ENCODE results near the gene GALNT17. TPM values are rescaled to one million over a fixed set of nuclear protein-coding genes. Genes with fewer than 3 reads are reported as not detected.

Gene GALNT17
- total RNA-seq, 1 donor, result 0.36 TPM

DNA sequence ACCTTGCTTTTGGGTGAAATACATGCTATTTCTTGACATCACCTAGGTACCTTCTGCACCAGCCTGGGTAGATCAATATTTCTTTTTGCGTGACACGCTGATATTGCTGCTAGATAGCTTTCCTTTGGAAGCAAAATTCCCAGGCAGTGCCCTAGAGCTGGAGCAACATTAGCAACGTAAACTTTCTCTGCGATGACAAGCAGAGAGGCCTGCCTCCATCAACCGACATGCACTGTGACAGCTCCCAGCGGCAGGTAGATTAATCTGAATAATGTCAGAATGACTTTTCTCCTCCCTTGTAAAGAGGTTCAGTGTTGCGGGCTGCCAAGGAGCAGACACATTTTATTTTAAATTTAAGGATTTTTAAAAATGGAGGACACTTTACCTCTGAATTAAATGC is 307.4 kb downstream of the GALNT17 start:
- H3K4me3 ChIP-seq (ENCODE audit: insufficient read depth, low read length), result no peak overlapping the region
- peak; percentile 14 for DNase-seq (ENCODE audit: insufficient read length, low spot score, missing footprints)
- H3K9me3 ChIP-seq (ENCODE audit: low read depth, low read length), result no peaks in the 10 kb centered on the region
- H3K27ac ChIP-seq (ENCODE audit: low read depth, low read length), result no peak overlapping the region
- no peaks in the 10 kb centered on the region for H3K27me3 ChIP-seq (ENCODE audit: insufficient read depth, low read length)
- H3K4me1 ChIP-seq (ENCODE audit: insufficient read depth, low read length), result no peaks in the 10 kb centered on the region
- H3K36me3 ChIP-seq (ENCODE audit: insufficient read depth, low read length), result no peaks in the 10 kb centered on the region
- H3K79me2 ChIP-seq (ENCODE audit: insufficient read depth, low read length), result no peaks in the 10 kb centered on the region
- H3K4me2 ChIP-seq (ENCODE audit: insufficient read depth, low read length), result no peak overlapping the region
- TF ChIP-seq, protein P1, sequence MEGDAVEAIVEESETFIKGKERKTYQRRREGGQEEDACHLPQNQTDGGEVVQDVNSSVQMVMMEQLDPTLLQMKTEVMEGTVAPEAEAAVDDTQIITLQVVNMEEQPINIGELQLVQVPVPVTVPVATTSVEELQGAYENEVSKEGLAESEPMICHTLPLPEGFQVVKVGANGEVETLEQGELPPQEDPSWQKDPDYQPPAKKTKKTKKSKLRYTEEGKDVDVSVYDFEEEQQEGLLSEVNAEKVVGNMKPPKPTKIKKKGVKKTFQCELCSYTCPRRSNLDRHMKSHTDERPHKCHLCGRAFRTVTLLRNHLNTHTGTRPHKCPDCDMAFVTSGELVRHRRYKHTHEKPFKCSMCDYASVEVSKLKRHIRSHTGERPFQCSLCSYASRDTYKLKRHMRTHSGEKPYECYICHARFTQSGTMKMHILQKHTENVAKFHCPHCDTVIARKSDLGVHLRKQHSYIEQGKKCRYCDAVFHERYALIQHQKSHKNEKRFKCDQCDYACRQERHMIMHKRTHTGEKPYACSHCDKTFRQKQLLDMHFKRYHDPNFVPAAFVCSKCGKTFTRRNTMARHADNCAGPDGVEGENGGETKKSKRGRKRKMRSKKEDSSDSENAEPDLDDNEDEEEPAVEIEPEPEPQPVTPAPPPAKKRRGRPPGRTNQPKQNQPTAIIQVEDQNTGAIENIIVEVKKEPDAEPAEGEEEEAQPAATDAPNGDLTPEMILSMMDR (IDR thresholded peaks at IDR 0.05; ENCODE audit: extremely low read depth, low read depth, low read length), result no peak
- no peaks in the 10 kb centered on the region for H4K20me1 ChIP-seq (ENCODE audit: insufficient read depth, low read length)
- no peak overlapping the region for H2AFZ ChIP-seq (ENCODE audit: low read length)

- Histone ChIP-seq H3K4me3 (ENCODE audit: insufficient read depth, low read length) (no peak overlapping the region), H3K4me1 (ENCODE audit: insufficient read depth, low read length) (no peaks in the 10 kb centered on the region), H3K9me3 (ENCODE audit: low read depth, low read length) (no peaks in the 10 kb centered on the region), H3K79me2 (ENCODE audit: insufficient read depth, low read length) (no peaks in the 10 kb centered on the region), H3K27ac (ENCODE audit: low read depth, low read length) (no peak overlapping the region), H4K20me1 (ENCODE audit: insufficient read depth, low read length) (no peaks in the 10 kb centered on the region), H2AFZ (ENCODE audit: low read length) (no peak overlapping the region), H3K36me3 (ENCODE audit: insufficient read depth, low read length) (no peaks in the 10 kb centered on the region), H3K27me3 (ENCODE audit: insufficient read depth, low read length) (no peaks in the 10 kb centered on the region), H3K4me2 (ENCODE audit: insufficient read depth, low read length) (no peak overlapping the region)
- no peak for DNase-seq (ENCODE audit: insufficient read length, low spot score, missing footprints)
- TF ChIP-seq, protein P1 (IDR thresholded peaks at IDR 0.05; ENCODE audit: extremely low read depth, low read depth, low read length), result no peak
These were observed 310.7 kb downstream of the GALNT17 start for GRCh38 chr7:71442492-71443190.

GRCh38 chr7:71443191-71443530 is 311.2 kb downstream of the GALNT17 start:
- TF ChIP-seq, protein P1 (IDR thresholded peaks at IDR 0.05; ENCODE audit: extremely low read depth, low read depth, low read length), result no peak
- no peaks in the 10 kb centered on the region for H3K27me3 ChIP-seq (ENCODE audit: insufficient read depth, low read length)
- H3K79me2 ChIP-seq (ENCODE audit: insufficient read depth, low read length), result no peaks in the 10 kb centered on the region
- no peak overlapping the region for H3K27ac ChIP-seq (ENCODE audit: low read depth, low read length)
- H2AFZ ChIP-seq (ENCODE audit: low read length), result no peak overlapping the region
- H3K4me3 ChIP-seq (ENCODE audit: insufficient read depth, low read length), result no peak overlapping the region
- H4K20me1 ChIP-seq (ENCODE audit: insufficient read depth, low read length), result no peaks in the 10 kb centered on the region
- no peaks in the 10 kb centered on the region for H3K36me3 ChIP-seq (ENCODE audit: insufficient read depth, low read length)
- no peaks in the 10 kb centered on the region for H3K9me3 ChIP-seq (ENCODE audit: low read depth, low read length)
- no peak for DNase-seq (ENCODE audit: insufficient read length, low spot score, missing footprints)
- H3K4me1 ChIP-seq (ENCODE audit: insufficient read depth, low read length), result no peaks in the 10 kb centered on the region
- H3K4me2 ChIP-seq (ENCODE audit: insufficient read depth, low read length), result no peak overlapping the region

GRCh38 chr7:71444130-71444529 is 312.2 kb downstream of the GALNT17 start:
- Histone ChIP-seq H3K9me3 (ENCODE audit: low read depth, low read length) (no peaks in the 10 kb centered on the region), H3K4me3 (ENCODE audit: insufficient read depth, low read length) (no peak overlapping the region), H3K36me3 (ENCODE audit: insufficient read depth, low read length) (no peaks in the 10 kb centered on the region), H3K27ac (ENCODE audit: low read depth, low read length) (no peak overlapping the region), H2AFZ (ENCODE audit: low read length) (no peak overlapping the region), H3K79me2 (ENCODE audit: insufficient read depth, low read length) (no peaks in the 10 kb centered on the region), H3K4me2 (ENCODE audit: insufficient read depth, low read length) (no peak overlapping the region), H3K4me1 (ENCODE audit: insufficient read depth, low read length) (no peaks in the 10 kb centered on the region), H4K20me1 (ENCODE audit: insufficient read depth, low read length) (no peaks in the 10 kb centered on the region), H3K27me3 (ENCODE audit: insufficient read depth, low read length) (no peaks in the 10 kb centered on the region)
- TF ChIP-seq, protein P1 (IDR thresholded peaks at IDR 0.05; ENCODE audit: extremely low read depth, low read depth, low read length), result no peak
- peak; percentile 3 for DNase-seq (ENCODE audit: insufficient read length, low spot score, missing footprints)
